GM18517 (cell line): Measurements from ENCODE around the gene SLC15A4.
"Not testable (repeated sequence)": the region's sequence is repeated elsewhere in the genome, so short reads cannot be mapped to it uniquely, and the experiment has no call there.

Experiments used
- ATAC-seq: cut with Tn5 transposase; IDR thresholded peaks from one replicate; pipeline ENCODE4 v1.9.1; 2021; ENCODE audit warnings: mild to moderate bottlenecking, moderate library complexity; ENCODE audit not compliant: unreplicated experiment

SLC15A4 gene

DNA sequence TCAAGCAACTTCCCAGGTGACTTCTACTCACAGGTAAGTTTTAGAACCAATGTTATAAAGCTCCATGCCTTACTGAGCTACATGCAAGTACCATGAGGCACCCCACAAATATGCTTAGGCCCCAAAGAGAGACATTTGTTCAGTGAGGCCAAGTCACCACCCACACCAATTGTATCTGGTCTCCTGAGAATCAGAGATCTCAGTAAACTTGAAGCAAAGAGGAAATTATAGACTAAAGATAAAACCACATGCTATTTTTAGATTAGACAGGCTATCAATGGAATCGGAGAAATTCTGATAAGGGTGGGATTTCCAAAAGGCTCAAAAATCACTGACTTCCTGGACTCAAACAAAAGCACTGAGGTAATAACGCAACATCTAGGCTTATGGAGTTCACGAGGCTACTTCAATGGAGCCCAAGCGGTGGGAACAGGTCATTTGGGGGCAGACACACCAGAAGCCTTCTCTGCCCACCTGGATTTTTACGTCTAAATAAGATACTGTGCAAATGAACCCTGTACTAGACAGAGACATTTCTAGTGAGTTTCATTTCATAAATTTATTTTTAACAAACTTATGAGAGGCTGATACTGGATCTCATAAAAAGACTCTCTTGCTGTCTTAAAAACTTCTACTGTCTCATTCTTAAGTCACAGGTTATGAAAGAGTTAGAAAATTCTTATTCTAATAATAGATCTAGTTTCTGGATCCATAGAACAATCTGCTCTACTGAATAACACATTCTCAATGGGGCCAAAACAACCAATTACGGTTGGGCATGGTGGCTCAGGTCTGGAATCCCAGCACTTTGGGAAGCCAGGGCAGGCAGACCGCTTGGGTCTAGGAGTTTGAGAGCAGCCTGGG is 7.7 kb downstream of the SLC15A4 start:
- ATAC-seq: no peak

DNA sequence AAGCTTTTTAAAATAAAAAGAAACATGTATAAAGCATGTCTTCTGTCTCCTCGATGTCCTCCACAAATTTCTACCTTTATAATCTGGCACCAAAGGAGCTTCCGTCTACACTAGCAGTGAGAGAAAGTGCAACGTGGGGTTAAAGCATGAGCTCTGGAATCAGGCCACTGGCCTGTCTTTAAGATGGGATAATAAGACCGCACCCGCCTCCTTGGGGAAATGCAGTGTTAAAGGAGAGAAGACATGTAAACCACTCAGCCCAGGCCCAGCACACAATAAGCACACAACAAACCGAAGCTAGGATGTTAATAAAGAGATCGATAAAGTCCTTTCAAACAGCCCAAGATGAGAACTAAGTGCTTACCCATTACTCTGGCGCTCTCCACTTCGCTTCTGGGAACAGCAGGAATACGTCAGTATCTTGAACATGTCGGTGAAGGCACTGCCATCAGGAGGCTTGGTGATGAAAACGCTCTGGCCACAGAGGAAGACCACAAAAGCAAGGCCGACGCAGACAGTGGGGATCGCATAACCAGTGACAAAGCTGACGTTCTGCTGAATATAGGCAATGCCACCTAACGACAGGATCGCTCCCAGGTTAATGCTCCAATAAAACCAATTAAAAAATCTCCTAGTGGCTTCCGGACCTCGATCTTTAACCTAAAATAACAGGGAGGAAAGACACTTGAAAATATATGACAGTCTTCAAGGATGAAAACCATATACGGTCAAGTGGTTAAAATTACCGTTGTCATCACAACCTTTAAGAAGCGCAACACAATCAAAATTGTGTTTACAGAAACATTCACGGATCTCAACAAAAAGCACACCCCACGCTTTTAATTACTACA is 9.1 kb downstream of the SLC15A4 start:
- ATAC-seq: no peak

DNA sequence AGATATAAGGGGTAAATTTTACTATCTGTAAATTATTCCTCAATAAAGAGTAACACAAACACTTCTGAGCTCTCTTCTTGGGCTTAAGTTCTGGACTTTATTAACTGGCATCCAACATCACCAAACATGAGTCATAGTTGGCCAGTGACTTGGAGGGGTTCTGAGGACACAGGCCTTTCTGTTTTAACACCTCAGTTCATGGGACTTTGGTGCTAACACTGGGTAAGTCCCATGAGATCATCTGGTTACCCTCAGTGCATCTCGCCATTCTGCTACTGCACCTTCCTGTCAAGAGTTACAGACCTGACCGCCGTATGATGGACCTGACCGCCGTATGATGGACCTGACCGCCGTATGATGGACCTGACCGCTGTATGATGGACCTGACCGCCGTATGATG is 9.9 kb downstream of the SLC15A4 start:
- ATAC-seq: no peak

DNA sequence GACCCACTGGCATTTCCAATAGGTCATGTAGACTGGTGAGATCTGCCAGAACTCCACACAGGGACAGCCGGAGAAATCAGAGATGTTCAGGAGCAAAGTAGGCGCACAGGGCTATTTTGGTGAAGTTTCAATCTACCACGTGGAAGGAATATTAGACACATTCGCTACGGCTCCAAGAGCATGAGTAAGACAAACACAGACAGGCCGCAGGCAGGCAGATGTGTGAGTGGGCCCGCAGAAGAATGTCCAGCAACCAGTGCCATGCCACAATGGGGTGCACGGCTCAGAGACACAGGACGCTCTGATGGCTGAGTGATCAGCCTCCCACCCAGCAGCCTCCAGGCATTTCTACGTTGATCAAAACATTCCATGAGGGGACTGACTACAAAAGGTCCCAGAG is 10.4 kb downstream of the SLC15A4 start:
- no peak for ATAC-seq

DNA sequence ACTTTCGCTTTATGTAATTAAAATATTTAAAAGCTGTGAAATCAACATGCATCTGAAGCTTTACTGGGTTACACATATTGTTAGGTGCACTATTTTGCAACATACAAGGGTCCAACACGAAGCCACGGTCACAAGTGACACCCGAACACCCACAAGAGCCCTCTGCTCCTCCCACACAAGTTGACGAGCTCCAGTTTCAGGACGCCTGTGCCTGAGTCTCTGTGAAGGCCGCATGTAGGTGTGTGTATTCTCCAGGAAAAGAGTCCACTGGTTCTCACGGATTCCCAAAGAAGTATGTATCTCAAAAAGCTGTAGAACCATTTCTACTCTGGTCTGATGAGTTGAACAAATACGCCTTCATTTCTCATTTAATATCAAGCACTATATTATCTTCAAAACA is 12.0 kb downstream of the SLC15A4 start:
- ATAC-seq: no peak

DNA sequence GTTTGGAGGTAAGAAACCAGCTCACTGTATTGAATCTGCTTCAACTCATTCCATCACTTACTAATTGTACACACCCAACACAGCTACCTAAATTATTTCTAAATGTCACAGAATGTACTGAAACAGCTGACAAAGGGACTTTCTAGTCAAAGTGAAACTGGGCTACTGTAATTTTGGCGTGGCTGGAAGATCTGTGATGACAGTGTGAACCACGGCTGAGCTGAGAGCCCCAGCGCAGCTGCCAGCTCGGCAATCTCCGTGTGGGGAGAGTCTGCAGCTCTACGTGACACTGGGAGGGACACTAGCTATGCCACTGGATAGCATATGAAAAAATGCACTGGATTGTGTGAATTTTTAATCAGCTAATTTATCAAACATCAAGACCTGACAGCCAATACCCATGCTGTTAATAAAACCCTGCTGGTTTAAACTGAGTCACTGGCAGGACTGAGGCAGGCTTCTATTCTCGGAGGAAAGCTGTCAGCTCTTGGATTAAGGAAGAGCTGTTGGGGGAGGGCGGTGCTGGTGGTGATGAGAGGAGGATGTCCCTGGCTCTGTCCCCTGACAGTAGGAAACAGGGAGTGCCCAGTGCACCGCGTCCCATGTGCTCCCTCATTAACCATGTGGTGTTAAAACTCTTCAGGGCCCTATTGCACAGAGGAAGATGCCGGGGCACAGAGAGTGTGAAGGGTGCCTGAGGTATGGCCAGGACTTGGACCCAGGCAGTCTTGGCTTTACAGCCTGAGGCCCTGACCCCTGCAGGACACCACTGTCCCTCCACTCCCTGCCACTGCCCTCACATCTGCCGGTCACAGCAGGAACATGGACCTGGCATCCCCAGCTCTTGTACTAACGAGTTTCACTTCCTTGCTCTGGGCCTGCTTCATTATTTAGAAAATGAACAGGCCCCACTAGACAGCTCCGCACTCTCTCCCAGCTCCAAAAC is 13.3 kb downstream of the SLC15A4 start:
- peak; percentile 68 for ATAC-seq

DNA sequence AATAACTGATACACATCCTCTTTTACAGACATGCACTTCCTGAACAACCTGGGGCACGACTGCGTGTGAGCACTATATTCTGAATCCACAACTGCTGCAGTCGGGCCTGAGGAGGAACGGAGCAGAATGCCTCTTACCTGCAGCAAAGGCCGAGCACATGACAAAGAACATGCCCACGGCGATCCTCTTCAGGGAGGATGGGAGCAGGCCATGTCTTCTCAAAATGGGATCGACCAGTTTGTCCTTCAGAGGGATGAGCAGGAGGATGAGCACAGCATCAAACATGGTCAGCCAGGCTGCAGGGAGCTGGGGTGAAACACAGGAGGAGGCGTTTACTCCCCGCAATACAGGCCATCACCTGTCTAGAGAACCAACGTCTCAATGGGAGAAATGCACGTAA is 15.1 kb downstream of the SLC15A4 start:
- no peak for ATAC-seq

DNA sequence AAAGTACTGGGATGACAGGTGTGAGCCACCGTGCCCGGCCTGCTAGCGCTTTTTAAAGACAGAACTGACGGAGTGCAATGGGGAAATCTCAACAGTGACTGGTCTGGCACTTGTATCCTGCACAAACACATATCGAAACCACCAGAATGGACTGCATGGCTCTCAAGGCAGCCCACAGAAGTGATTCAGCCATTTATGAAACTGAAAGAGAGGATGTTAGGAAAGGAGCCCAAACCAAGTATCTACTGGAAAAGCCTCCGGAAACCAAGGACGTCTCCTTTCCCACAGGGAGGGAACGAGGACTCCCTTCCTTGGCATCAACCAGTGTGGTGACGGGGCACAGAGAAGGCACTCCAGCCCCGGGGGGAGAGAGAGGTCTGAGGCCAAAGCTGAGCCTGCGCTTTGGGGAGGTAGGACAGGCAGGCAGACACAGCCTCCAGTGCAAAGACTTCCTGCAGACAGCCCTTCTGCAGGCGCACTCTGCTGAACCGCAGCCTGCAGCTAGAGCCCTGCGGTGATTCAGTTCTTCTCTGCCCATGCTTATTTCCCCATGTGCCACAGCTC is 16.5 kb downstream of the SLC15A4 start:
- no peak for ATAC-seq

DNA sequence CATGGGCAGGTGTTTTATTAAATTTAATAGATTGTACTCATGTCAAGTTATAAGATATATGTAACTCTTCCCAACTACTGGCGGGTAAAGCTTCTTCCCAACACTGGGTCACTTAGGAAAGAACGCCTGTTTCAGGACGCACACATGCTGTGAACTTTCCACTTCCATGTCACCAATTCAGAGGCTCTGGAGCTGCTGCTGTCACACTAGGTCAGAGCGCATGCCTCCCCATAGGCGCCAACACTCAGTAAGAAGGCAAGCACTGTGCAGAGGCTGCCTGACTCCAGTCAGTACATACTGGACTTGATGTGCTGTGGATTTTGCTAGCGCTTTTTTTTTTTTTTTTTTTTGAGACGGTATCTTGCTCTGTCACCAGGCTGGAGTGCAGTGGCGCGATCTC is 17.2 kb downstream of the SLC15A4 start:
- no peak for ATAC-seq

DNA sequence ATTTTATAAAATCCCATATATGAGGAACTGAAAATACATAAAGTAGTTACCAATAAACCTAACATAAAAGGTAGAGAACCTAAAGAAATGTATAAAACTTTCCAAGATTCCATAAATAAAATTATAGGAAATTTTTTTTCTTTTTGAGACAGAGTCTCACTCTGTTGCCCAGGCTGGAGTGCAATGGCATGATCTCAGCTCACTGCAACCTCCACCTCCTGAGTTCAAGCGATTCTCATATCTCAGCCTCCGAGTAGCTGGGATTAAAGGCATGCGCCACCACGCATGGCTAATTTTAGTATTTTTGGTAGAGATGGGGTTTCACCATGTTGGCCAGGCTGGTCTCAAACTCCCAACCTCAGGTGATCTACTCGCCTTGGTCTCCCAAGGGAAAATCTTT is 18.4 kb downstream of the SLC15A4 start:
- not testable (repeated sequence) for ATAC-seq

DNA sequence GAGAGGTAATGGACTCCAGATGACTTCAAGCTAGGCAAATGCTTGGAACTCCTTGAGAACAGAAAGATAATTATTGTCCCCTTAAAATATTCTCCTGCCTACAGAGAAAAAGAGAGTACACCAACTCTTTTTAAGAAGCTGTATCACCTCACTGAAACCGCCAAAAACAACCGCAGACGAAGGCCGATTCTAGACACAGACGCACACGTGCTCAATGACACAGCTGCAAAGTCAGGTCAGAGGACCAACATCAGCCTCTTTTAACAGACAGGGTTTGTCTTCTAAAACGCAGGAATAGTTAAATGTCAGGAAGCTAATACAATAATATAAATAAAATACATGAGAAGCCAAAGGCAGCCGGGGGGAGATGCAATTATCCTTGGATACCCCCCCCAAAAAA is 19.0 kb downstream of the SLC15A4 start:
- ATAC-seq: no peak

DNA sequence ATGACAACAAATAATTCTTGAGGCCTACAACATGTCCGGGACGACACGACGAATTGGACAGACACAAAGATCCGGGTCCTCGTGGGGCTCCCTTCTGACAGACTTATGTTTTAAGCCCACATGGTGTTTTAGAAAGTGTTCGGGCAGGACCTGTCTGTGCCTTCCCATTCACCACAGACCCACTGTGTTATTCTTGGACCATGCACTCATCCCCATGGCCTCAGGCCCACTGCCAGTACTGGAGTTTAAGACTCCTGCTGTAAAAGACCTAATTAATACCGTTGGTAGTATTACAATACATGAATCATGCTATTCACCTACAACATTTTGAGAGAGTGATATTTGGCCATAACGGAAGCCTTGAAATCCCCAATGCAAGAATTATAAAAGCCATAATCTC is 20.0 kb downstream of the SLC15A4 start:
- ATAC-seq: no peak

DNA sequence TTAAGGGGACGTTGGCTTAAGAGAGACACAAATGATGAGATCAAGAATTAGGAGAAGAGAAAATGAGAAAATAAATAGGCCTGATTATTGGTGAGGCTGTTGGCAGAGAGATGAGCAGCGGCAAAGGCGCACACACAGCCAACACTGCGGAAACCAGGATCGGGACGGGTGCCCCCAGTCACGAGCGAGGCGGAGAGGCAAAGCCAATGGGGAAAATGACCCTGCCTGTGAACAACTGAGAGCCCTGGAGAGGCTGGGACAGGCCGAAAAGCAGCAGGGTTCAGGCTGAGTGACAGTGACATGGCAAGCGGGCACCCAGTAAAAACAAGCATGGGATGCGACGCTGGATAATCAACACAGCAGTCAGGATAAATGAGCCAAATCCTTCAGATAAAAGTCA is 21.0 kb downstream of the SLC15A4 start:
- no peak for ATAC-seq

DNA sequence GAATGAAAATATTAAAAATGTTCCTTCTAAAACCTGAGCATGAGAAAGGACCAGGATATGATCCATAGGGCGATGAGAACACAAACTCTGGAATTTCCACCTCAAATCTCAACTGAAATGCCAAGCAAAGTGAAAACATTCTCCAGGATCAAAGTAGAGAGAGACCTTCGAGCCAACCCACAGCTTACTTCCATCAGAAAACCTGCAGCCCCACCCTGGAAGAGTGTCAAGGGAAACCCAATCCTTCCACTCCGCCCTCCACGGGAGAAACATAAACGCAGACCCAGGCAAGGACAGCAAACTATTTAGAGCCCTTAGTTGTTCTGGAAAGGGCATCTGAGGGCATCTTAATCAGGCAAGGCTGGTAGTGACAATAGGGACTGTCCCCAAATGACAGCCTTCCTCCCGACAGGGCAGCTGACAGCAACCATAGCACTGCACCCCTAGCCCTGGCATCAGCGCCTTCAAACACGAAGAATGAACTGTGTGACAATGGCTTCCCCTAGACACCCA is 21.8 kb downstream of the SLC15A4 start:
- ATAC-seq: no peak

DNA sequence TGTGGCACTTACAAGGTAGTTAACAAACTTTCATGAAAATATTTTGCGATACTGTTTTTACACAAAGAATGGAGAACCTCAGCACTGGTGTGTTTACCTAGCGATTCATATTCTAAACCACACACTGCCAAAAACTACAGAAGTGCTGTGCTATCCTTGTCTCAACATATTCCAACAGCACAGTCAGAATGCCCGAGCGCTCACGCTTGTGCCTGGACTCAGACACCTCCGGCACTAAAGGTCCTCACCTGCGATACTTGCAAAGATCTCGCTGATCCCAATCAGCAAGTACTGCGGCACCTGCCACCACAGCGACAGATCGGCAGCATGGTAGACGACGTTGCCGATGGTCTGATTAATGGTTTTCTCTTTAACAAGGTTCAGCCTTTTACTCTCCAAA is 23.2 kb downstream of the SLC15A4 start:
- ATAC-seq: no peak

DNA sequence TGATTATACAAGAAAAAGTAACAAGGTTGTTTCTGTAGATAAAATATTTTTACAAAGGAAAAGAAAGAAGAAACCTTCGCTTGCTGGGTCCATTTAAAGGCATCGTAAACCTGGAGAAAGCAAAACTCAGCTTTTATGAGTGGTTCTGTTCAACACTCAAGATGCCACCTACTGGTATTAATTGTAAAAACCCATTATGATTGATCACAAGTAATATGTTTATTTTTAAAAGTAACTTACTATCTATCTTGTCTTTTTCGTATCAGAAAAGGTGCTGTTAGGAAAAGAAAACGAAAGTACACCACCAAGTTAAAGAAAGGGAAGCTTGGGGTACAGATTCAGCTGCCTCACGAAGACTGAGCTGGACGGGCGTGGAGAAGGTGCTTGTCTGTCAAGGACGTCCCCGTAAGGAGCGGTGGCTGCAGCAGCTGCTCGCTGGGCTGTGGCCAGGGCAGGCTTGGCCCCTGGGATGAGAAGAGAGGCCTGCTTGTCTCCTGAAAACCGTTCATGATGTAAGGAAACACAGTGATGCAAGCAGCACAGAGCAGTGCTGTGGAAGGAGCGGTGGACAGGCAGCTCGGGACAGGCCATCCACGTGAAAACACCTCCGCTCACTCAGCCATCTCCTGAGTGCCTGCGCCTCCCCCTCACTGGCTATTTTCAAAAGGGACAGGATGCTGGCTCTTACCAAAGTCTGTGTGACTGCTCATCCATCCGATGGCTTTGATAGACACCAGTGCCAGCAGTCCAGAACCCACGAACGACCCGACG is 25.0 kb downstream of the SLC15A4 start:
- ATAC-seq: no peak

DNA sequence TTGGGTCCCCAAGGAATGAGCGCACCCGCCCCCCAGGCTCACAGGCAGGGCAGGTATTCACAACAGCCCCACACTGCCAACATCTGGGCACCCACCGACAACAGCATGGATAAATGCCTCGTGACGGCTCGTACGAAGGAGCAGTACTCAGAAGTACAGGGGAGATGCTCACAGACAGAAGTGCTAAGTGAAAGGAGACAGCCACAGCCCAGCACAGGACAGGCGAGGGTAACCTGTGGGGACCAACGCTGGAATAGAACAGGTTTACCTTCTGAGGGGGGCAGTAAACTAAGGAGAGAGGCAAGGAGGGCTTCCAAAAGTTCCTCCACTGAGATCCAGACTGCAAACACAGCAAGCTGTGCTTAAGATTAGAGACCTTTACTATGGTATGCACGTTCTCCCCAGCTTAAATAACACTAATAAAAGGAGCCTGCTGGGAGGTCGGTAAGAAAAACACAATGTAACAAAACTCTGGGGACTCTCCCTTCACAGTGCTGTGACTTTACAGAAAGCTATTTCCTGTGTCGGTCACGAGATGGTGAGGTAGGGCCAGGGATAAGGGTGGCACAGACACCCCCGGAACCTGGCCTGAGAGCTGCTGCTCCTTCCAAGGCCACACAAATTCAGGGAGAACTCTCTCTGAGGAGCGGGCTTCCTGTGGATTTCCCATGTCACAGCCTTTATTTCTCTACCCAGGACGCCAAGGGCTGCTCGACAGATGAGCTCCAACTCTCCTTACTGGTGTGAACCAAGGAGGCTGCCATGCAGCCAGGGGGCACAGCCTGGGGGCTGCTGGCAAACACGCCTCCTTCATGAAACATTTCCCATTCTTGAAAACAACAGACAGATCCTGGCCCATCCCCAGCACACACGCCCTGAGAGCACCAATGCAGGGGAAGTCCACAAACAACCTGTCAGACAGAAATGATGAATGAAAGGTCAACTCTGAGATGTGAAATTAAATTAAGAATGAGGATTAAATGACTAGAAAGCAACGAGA is 26.3 kb downstream of the SLC15A4 start:
- ATAC-seq: peak; percentile 61

DNA sequence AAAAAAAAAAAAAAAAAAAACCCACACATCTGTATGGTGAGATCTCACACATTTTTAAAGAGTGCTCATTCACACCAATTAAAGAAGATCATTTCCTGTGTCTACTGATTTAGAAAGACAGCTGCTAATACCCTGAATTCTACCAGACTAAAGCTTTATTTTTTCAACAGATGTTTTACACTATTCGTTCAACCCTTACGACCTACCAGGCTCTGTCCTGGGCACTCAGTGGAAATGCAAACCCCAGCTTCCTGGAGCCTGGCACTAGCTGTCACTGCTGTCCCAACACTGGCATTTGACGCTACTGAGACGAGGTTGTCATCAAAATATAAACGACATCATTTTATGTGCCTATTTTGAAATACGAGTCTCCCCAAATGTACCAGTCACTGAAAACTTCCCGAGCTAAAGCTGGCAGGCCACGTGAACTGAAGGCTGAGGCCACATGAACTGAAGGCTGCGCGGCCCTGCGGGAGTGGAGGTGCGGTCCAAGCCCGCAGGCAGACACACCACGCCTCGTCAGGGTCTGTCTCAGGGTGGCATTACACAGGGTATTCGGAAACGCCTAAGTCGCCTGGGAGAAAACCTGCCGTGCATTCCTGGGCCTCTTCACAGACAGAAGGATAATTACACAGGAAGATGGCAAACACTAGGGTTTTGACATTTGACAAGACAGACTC is 27.2 kb downstream of the SLC15A4 start:
- no peak for ATAC-seq
